Measurements from ENCODE around the gene DISC1.

The DISC1 gene

DNA sequence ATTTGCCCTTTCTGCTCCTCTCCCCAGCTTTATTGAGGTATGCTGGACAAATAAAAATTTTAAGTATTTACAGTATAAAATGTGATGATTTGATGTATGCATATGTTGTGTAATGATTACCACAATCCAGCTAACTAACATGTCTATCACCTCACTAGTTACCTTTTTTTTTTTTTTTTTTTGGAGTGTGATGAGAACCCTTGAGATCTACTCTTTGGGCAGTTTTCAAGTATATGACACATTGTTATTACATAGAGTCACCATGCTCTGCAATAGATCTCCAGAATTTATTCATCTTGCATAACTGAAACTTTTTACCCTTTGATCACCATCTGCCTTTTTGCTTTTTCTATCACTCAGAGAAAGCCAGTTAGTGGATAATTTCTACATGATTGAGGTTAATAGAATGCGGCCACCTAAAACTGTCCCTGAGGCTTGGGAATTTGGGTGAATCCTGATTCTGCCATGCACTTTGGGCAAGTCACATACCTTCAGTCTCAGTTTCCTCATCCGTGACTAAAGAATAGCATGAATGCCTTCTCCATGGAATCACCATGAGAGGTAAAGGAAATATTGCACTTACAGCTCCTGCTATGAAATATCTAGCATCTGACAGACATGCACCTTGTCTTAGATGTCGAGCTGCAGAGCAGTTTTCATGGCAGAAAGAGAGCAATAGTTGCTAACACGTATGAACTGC lies 295.2 kb downstream of the DISC1 start:
- DNase-seq (ENCODE audit: low read depth in 2 of 3, low spot score in 1 of 3): no peak

DNA sequence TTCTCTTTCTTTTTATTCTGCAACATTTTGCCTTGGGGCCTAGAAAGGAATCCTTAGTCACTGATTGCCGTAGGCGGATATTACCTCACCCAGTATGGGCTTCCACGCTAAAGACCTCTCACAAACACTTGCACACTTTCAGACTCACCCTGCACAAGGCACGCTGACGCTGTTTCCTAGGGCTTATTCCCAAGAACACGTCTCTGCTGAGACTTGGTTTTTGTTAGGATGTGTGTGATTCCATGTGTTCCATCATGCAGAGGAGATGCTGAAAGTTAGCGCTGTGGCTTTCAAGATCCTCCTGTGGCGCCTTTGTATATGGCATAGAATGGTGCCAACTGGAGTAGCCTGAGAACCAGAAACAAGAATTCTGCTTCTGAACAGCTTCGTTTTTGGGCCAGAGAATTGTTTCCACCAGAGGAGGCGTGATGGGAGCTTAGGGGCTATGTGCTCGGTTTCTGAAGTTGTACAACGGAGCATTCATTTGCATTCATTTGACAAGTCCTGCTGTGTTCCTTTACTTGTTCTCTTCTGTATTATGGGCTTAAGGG lies 297.0 kb downstream of the DISC1 start:
- DNase-seq (ENCODE audit: low read depth in 2 of 3, low spot score in 1 of 3): no peak

DNA sequence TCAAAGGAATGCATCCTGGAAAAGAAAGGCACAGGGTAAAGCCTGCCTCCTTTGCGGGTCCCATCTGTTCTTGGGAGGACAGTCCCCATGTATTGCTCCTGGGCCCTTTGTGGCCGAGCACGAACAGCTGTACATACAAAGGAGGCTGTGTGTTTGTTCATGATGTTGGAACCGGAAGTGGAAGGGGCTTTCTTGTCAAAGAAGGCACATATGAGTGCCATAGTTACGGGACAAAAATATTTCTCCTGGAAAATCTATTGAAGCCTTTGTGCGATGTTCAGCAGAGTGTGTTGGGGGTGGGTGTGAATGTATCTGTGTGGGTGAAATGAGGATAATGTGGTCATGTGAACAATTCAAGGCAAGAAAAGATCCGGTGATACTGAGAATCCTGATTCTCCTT lies 297.6 kb downstream of the DISC1 start:
- DNase-seq (ENCODE audit: low read depth in 2 of 3, low spot score in 1 of 3): no peak

DNA sequence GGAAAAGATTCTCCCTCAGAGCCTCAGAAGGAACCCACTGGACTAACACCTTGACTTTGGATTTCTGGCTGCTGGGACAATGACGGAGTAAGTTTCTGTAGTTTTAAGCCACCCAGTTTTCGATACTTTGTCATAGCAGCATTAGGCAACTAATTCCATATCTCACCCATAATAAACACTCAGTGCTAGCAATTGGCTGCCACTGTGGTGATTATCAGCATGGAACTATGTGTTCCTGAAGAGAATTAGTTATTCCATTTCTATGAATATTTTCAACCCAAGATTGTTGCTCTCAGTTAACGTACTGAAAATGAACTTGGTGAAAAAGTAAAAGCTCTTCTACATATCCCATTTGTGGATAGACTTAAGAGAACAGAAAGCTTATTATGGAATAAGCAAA lies 299.3 kb downstream of the DISC1 start:
- no peak for DNase-seq (ENCODE audit: low read depth in 2 of 3, low spot score in 1 of 3)

DNA sequence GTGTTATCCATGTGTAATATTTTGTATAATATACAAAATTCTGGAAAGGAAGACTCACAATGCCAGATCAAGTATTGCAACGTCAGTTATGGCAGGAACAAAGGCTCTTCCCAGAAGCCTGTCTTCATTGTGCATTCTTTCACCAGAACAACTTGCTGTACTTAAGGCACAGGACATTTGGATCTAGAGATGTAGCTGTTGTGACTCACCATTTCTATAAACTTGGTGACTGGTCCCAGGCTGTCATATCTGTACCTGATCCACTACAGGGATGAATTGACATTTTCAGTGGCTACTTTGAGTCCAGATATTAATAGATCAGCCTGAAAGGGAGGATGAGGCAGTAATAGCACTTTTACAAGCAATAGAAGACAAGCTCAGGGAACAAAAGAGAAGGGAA lies 299.8 kb downstream of the DISC1 start:
- DNase-seq (ENCODE audit: low read depth in 2 of 3, low spot score in 1 of 3): no peak

DNA sequence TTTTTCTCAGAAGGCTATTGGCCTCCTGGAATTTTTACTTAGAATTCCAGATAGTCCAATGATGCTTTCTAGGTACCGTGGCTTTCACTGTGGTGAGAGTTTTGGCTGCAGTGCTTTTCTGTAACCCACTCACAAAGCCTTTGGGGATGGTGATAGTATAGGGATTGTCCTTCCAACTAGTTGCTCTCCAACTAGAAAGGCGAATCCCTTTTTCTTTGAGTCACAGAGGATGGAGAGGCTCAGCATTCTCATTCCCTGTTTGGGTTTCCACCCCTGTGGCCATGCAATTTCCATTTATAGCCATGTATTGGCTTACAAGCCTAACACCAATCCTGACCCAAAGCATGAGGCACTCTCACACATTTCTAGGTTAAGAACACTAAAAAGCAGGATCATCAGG lies 300.3 kb downstream of the DISC1 start:
- DNase-seq (ENCODE audit: low read depth in 2 of 3, low spot score in 1 of 3): no peak

DNA sequence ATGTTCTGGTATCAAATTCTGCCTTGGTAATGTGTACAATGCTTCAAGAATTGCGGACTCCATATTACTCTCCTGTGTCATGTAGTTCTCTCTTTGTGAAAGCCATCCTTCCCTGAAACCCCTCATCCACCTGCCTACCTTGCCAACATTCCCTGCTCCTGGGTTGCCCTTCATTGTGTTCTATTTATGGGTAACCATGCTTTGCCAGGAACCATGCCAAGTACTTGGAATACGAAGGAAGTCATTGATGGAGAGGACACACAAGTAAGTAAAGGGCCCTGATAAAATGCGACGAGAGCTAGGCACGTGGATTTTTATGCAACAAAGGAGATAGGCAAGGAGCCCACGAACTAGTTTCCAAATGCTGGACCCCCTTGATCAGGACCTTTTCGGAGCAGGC lies 300.8 kb downstream of the DISC1 start:
- no peak for DNase-seq (ENCODE audit: low read depth in 2 of 3, low spot score in 1 of 3)

DNA sequence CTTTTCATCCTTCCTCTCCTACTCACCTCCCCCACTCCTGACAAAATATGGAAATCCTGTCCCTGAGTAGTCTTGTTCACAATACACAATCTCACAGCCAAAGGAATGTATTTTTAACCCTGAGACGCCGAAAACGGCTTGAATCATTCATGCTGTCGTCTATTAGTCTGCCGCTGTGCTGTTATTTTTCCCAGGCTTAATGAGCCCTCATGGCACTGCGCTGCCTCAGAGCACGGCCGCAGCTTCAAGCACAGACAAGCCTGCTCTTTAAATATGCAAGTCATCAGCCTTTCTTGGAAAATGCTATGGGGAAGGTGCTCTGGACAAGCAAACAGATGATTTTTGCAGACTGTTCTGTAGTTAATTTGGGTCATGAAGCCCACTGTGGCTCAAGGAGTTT lies 302.7 kb downstream of the DISC1 start:
- no peak for DNase-seq (ENCODE audit: low read depth in 2 of 3, low spot score in 1 of 3)

DNA sequence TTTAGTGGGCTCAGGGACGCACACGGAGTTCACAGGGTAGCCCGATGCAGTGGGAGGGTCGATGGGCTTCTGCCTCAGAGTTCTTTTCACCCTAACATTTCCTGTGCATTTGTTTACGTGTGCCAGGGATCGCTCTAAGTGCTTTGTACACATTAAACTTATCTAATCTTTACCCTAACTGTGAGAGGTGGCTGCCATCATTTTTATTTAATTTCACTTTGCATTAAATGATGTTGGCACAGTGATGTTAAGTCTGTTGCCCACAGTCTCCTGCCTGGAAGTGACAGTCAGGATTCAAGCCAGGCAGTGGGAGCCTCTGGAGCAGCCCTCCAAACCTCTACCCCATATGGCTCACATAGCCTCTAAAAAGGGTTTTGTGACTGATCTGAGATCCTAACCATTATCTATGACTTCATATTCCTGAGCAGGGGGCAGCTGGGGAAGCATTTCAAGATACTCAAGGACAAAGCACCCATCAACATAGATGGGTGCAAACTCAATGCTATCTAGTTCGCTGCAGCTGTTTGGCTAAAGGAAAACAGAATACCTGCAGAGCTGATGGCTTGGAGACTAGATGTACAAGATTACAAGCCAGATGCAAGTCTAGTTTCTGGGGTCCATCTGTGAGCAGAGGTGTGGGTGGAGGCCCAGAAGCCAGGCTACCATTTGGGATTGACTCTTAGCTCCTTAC lies 303.8 kb downstream of the DISC1 start:
- DNase-seq (ENCODE audit: low read depth in 2 of 3, low spot score in 1 of 3): no peak

DNA sequence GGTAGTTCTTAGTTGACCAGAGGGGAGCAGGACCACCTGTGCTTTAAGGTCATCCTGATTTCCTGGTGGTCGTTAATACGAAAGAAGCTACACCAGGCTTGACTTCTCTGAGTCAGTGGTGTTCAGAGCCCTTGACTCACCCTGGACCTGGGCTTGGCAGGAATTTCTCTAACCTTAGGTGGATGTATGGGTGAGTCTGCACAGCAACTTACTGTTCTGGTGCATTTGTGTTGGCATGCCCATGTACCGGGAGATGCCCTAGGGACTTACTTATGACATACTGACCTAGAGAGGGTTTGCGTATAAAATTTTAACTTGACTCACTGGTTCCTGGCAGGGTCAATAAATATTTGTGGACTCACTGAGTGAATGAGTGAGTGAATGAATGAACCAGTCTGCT lies 304.6 kb downstream of the DISC1 start:
- DNase-seq (ENCODE audit: low read depth in 2 of 3, low spot score in 1 of 3): no peak

DNA sequence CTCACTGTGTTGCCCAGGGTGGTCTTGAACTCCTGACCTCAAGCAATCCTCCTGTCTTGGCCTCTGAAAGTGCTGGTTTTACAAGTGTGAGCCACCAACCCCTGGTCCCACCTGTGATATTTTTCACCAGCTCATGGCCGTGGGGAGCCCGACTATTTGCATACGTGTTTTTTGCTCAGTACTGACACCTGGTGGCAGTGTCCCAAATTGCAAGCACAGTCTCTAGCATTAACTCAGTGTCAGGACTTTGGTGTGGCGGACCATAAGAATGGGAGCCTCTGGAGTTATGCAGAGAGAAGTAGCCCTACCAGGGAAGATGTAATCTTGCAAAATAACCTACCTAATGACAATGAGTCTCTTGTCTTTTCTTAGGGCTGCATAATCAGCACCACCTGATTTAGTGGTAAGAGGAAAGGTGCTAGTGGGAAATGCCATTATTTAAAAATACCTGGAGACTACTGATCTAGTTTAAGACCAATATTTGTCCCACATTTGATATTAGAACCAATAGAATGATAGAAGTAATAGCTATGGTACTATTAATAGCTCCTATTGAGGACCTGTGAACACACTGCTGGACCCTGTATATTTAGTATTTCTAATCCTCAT lies 305.4 kb downstream of the DISC1 start:
- peak; percentile 22 to 54 (median 32) for DNase-seq (ENCODE audit: low read depth in 2 of 3, low spot score in 1 of 3)

DNA sequence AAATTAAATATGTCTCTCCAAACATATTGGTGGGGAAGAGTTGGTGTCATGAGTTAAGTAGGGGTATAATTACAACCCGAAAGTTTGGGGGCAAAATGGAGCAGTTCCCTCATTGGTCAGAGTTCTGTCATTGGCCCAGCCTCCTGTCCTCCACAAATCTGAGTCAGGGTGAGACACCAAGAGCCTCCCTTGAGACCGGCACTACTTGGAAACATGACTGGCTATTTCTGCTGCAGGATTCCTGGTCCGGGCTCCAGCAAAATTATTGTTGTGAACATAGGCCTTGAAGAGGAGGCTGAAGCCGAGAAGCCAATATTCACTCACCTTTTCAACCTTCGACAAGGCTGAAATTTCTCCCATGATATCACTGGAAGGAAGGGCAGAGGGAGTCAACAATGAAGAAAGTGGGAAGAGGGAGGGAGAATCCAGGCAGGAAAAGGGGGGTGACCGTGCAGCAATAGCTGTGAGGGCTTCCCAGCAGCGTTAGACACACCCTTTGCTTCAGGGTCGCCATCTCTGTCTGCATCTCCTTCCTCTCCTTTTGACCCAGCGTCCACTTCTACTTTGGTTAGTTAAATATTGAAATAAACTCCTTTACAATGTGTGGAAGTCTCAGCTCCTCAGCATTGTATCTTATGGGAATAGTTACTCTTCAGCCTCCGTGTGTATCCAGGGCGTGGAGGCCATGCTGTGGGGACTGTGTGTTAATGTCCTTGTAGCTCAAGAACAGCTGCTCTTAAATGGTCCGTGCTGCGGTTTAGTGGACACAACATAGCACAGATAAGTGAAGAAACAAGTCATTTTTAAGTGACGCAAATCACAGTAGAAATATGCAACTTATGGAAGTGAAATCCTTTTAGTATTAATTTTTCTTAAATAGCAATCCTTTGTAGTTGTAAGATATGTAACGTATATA lies 307.4 kb downstream of the DISC1 start:
- DNase-seq (ENCODE audit: low read depth in 2 of 3, low spot score in 1 of 3): no peak

DNA sequence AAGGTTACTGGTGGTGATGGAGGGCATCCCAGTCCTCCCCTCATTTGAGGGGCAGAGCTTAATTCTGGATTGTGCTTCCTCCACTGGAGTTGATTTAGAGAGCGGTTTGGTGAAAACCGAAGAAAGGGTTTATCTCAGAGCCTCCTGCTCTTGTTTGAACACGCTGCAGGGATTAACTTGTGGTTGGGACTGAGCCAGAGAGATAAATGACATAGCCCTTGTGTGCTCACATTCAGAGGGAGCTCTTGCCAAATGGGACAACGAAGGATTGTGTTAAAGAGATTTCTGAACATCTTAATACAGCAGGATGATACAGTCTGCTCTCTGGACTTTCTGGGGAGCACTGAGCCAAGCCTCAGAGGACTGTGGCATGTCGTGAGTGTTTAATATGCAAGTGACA lies 308.2 kb downstream of the DISC1 start:
- DNase-seq (ENCODE audit: low read depth in 2 of 3, low spot score in 1 of 3): no peak

DNA sequence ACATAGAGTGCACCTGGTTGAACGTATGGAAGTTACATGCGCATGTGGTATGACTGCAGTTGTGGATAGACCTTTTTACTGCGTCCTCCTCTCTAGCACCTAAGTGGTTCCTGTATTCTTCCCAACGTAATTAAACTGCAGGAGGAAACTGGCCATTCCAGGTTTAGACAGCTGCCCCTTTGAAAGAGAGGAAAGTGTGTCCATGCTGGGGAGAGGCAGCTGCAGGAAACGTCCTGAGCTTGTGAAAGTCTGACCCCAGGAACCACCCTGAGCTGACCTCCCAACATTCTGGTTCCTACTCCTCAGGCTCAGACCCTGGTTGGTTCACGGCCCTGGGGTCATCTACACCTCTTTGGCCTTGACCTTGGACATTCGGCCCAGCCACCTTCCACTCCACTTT lies 309.3 kb downstream of the DISC1 start:
- DNase-seq (ENCODE audit: low read depth in 2 of 3, low spot score in 1 of 3): no peak

DNA sequence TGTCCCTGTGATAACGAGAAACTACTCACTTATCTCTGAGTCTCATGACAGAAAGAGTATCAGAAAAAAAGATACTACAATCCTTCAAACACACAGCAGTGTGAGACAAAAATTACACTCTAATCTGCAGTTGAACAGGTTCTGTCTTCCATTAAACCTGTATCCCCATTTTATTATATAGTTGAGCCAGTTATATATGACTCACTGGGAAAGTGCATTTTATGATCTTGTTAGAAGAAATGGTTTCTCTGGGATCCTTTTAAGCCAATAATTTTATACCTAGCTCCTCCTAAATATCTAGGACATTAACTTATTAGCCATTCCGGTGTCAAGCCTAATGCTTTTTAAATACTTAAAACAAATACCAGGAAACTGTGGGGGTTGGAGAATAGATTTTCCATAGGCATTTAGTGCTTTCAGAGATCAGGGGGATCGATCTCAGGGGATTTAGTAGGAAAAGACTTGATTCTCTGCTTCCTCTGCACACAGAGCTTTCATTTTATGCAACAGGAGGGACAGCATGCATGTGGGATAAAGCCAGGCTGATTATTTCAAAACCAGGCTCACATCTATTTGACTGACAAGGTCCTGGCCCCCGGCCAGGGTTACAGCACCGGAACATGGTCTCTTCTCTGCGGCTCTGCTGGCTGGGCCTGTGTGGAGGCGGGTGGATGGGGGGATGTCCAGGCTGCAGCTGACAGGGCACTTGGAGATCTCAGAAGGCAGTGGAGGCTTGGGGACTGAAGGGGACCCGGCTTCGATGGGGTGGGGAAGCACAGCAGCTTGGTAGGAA lies 310.6 kb downstream of the DISC1 start:
- no peak for DNase-seq (ENCODE audit: low read depth in 2 of 3, low spot score in 1 of 3)

DNA sequence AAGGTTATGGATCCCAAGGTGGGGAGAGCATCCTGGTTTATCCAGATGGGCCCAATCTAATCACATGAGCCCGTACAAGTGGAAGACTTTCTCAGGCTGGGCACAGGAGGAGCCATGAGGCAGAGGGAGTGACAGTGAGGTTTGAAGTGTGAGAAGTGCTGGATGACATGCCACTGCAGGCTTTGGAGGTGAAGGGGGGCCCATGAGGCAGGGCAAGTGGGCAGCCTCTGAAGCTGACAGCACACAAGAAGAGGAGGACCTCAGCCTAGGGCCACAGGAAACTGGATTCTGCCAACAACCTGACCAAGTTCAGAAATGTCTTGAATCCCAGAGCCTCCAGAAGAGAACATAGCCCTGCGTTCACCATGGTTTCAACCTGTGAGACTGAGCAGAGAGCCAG lies 311.6 kb downstream of the DISC1 start:
- no peak for DNase-seq (ENCODE audit: low read depth in 2 of 3, low spot score in 1 of 3)

DNA sequence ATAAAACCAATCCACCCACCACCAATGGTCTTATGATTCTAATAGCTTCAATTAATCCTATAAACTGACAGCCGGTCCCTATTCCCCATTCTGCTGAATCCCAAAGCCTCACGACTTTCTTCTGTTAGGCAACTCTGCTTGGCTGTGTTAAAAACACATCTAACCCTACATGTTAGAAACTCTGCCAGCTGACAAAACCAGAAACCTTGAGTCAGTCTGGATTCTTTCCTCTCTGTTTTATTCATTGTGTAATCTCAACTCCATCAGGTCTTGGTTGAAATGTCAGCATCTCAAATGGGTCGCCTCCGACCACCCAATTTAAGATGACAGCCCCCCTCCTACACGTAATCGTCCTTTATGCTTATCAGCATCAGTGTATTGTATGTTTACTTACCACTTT lies 312.1 kb downstream of the DISC1 start:
- DNase-seq (ENCODE audit: low read depth in 2 of 3, low spot score in 1 of 3): no peak

DNA sequence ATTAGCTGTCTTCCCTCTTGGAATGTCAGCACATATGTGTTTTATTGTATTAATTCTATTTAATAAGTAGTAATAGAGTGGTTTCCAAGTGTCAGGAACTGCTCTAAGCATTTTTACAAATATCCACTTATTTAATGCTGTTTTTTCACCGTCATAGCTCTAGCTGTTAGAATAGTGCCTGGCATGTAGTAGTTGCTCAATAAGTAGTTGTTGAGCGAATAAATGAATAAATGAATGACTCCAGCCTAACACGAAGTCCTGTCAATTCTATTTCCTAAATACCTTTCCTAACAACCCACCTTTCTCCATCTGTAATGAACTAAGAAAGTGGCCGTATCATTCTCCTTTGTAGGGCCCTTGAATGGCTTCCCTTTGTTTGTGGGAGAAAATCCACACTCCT lies 312.5 kb downstream of the DISC1 start:
- no peak for DNase-seq (ENCODE audit: low read depth in 2 of 3, low spot score in 1 of 3)

DNA sequence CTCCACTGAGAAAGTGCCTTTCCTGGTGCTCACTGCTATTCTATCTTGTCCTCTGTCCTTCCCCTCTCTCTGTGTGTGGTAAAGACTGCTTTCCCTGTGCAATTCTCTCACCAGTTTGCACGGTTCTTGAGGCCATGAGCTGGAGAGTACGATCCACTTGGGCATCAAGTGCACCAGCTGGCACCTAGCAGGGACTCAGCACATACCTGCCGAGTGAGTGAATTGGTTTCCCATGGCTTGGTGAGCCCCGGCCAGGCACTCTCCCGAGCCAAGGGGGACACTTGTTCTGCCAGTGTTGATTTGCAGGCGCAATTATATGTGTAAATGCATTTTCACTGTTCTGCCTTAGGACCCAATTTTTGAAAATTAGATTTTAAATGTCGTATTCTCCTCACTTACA lies 313.5 kb downstream of the DISC1 start:
- no peak for DNase-seq (ENCODE audit: low read depth in 2 of 3, low spot score in 1 of 3)

DNA sequence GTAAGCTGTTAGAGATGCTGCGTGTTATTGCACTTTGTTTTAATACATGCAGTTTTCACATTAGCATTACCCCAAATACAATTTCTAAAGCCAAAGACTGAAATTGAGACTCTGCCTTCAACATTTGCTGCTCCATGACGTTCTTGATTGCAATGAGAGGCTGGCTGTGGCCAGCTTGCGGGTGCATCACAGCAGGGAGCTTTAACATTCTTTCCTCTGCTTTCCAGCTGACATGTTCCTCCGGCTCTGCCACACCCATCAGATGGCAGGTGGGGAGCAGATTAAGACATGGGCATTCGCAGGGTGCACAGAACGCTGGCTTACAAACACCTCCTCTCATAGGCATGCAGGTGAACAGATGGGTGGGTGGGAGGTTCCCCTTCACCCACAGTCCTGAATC lies 314.1 kb downstream of the DISC1 start:
- no peak for DNase-seq (ENCODE audit: low read depth in 2 of 3, low spot score in 1 of 3)

DNA sequence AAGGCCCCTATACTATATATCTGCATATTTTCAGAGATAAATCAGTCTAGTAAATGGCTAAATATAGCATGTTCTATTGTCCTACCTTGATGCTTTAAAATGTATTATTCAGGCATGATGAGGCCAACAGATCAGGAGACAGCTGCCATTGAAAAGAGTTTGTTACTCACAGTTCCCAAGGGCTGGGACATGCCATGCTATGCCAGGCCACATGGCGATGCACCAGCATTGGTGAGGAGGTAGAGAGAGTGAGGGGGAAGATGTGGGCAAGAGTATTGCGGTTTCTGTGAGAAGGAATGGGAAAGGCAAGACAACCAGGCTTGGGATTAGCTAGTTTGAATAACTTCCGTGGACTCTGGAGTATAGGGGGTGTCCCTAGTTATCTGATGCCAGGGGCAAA lies 316.5 kb downstream of the DISC1 start:
- no peak for DNase-seq (ENCODE audit: low read depth in 2 of 3, low spot score in 1 of 3)
